ENCODE measurements around the gene IMPG1. TPM values are rescaled to one million over a fixed set of nuclear protein-coding genes. Genes with fewer than 3 reads are reported as not detected.

IMPG1 gene
- total and polyA plus RNA-seq, 9 donors: not detected

DNA sequence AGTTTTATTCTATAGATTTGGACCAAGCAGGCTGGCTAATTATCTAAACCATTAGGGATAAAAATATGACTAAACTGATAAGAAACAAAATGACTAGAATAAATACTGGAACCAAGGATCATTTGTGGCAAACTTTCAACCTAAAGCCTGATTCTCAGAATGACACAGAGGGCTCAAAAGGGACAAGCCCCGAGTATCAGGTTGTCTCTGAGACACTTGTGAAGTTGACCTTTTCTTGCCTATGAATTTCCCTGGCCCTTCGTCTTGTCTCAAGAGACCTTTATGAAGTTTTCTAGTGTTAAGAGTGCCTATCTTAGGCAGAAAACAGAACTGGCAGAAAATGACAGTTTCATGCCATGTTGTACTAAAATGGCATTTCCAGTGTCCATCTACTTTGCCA, 68.3 kb downstream of the IMPG1 start:
- H3K27me3 ChIP-seq: no peaks in the 10 kb centered on the region

DNA sequence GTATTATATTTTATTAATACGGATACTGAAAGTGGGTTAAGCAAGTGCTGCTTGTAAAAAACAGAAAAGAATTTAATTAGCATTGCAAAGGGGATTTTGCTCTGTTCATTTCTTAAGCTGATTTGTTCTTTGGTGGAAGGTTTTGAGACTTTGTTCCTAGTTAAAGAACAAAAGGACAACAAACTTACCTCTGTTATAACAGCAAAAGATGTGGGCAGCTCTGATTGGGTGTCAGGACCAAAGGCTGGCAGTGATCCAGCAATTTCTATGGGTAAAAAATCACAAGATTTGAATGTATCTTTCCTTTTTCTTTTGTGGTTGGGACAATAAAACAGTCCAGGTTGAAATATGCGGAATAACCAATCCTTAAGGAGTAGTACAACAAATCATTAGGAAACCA, 68.8 kb downstream of the IMPG1 start:
- Histone ChIP-seq H3K9me3 (no peaks in the 10 kb centered on the region), H3K4me3 (no peak overlapping the region), H3K4me1 (ENCODE audit: insufficient read depth) (no peaks in the 10 kb centered on the region), H3K36me3 (no peaks in the 10 kb centered on the region), H3K27me3 (no peaks in the 10 kb centered on the region), H3K27ac (no peak overlapping the region)
- DNase-seq: no peak
- intact Hi-C loops (cut with DNase I): no loop called here
- TF ChIP-seq EP300 (IDR thresholded peaks at IDR 0.05): no peak
- TF ChIP-seq, protein P1, sequence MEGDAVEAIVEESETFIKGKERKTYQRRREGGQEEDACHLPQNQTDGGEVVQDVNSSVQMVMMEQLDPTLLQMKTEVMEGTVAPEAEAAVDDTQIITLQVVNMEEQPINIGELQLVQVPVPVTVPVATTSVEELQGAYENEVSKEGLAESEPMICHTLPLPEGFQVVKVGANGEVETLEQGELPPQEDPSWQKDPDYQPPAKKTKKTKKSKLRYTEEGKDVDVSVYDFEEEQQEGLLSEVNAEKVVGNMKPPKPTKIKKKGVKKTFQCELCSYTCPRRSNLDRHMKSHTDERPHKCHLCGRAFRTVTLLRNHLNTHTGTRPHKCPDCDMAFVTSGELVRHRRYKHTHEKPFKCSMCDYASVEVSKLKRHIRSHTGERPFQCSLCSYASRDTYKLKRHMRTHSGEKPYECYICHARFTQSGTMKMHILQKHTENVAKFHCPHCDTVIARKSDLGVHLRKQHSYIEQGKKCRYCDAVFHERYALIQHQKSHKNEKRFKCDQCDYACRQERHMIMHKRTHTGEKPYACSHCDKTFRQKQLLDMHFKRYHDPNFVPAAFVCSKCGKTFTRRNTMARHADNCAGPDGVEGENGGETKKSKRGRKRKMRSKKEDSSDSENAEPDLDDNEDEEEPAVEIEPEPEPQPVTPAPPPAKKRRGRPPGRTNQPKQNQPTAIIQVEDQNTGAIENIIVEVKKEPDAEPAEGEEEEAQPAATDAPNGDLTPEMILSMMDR (IDR thresholded peaks at IDR 0.05): no peak
- no peak for TF ChIP-seq POLR2A (IDR thresholded peaks at IDR 0.05)
- WGBS, 3 donors: 36 to 68% (median 66%) methylated on average over 2 of the region's 2 CpGs

More for the DNA sequence above, 68.3 kb downstream of the IMPG1 start:
- no peak overlapping the region for H3K4me3 ChIP-seq
- no peak for TF ChIP-seq POLR2A (IDR thresholded peaks at IDR 0.05)
- TF ChIP-seq EP300 (IDR thresholded peaks at IDR 0.05): no peak
- TF ChIP-seq, protein P1 (IDR thresholded peaks at IDR 0.05): no peak
- no peak for DNase-seq
- H3K27ac ChIP-seq: no peak overlapping the region
- H3K9me3 ChIP-seq: no peaks in the 10 kb centered on the region
- H3K36me3 ChIP-seq: no peaks in the 10 kb centered on the region
- WGBS, 3 donors: 50 to 51% (median 50%) methylated on average over 2 of the region's 2 CpGs
- H3K4me1 ChIP-seq (ENCODE audit: insufficient read depth): no peaks in the 10 kb centered on the region
- intact Hi-C loops (cut with DNase I): no loop called here

DNA sequence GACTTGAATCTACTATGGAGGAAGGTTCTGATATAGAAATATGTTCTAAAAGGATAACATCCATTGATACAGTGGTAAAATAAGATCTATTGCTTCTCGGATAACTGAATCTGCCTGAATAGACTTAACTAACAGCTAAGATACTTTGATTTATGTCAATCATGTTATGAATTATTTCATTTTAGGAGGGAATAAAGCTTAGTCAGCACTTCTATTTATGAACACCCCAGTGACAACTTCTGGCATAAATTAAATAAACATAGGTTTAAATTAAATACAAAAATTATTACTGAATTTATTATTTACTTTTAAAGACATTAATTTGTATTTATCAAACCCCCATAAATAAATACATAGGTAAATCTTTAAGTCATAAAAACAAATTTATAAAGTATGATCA, 69.3 kb downstream of the IMPG1 start:
- WGBS, 3 donors: 88 to 95% (median 91%) methylated on average over 1 of the region's 1 CpG
- TF ChIP-seq EP300 (IDR thresholded peaks at IDR 0.05) (no peak), POLR2A (IDR thresholded peaks at IDR 0.05) (no peak)
- TF ChIP-seq, protein P1 (IDR thresholded peaks at IDR 0.05): no peak
- H3K9me3 ChIP-seq: no peaks in the 10 kb centered on the region
- H3K27me3 ChIP-seq: no peaks in the 10 kb centered on the region
- no peak overlapping the region for H3K4me3 ChIP-seq
- H3K36me3 ChIP-seq: no peaks in the 10 kb centered on the region
- no peak overlapping the region for H3K27ac ChIP-seq
- no peak for DNase-seq
- H3K4me1 ChIP-seq (ENCODE audit: insufficient read depth): no peaks in the 10 kb centered on the region
- intact Hi-C loops (cut with DNase I): no loop called here

DNA sequence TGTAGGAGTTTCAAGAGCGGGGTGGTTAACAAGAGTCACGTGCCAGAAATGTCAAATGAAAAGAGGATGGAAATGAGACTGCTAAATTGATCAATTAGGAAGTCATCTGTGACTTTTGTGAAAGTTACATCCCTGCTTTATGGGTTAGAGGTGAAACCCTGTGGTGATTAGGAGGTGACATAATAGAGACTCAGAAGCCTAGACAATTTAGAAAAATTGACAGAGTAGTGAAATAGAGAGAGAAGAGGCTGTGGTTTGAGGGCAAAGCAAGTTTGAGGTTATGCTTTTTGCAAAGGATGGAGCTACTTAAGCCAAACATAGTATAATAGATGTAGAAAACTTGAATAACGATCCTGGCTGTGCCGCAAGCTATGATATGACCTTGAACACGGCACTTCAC, 71.8 kb downstream of the IMPG1 start:
- no peak for DNase-seq
- Histone ChIP-seq H3K27ac (no peak overlapping the region), H3K4me1 (ENCODE audit: insufficient read depth) (no peaks in the 10 kb centered on the region), H3K4me3 (no peak overlapping the region), H3K36me3 (no peaks in the 10 kb centered on the region), H3K27me3 (no peaks in the 10 kb centered on the region), H3K9me3 (no peaks in the 10 kb centered on the region)
- 27 to 35% (median 35%) methylated on average over 5 of the region's 5 CpGs for WGBS, 3 donors
- TF ChIP-seq, protein P1 (IDR thresholded peaks at IDR 0.05): no peak
- no peak for TF ChIP-seq EP300 (IDR thresholded peaks at IDR 0.05)
- TF ChIP-seq POLR2A (IDR thresholded peaks at IDR 0.05): no peak
- intact Hi-C loops (cut with DNase I): no loop called here

DNA sequence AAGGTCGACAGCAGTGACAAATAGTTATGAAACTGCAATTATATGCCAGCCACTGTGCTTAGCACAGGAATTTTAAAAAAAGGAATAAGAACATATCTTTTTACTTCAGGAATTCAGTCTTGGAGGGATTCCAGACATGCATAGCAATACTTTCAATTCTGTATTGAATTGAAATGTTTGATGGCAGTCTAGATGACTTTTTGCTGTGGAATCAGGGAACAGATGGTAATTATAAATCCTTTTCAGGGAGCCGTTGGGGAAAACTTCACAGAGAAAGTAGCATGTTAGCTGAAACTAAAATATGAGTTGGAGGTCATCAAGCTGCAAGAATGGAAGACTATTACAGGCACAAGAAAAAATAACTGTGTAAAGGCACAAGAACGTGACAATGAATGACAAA, 74.8 kb downstream of the IMPG1 start:
- H3K27ac ChIP-seq: no peak overlapping the region
- H3K9me3 ChIP-seq: no peaks in the 10 kb centered on the region
- no peak overlapping the region for H3K4me3 ChIP-seq
- no peaks in the 10 kb centered on the region for H3K27me3 ChIP-seq
- 21 to 27% (median 23%) methylated on average over 3 of the region's 3 CpGs for WGBS, 3 donors
- no peaks in the 10 kb centered on the region for H3K36me3 ChIP-seq
- H3K4me1 ChIP-seq (ENCODE audit: insufficient read depth): no peaks in the 10 kb centered on the region
- TF ChIP-seq, protein P1 (IDR thresholded peaks at IDR 0.05): no peak
- TF ChIP-seq POLR2A (IDR thresholded peaks at IDR 0.05) (no peak), EP300 (IDR thresholded peaks at IDR 0.05) (no peak)
- no peak for DNase-seq
- intact Hi-C loops (cut with DNase I): no loop called here
